K562 (cell line): ENCODE measurements around the gene DPP3. TPM values are rescaled to one million over a fixed set of nuclear protein-coding genes. Genes with fewer than 3 reads are reported as not detected.

Experiments used
- CBX5 ChIP-seq: IDR thresholded peaks from 2 replicates; pipeline ENCODE4 v1.6.1; 2014; ENCODE audit warnings: low read depth, borderline replicate concordance
- CEBPZ ChIP-seq: fragments of 150-350 bp; IDR thresholded peaks from 2 replicates; pipeline ENCODE4 v1.6.1; 2014; ENCODE audit warnings: low read depth, mild to moderate bottlenecking, low read length, borderline replicate concordance
- ELF1 ChIP-seq: fragments of 200-800 bp; sonication (Bioruptor generic); IDR thresholded peaks from 2 replicates; pipeline ENCODE4 v1.6.1; 2016; ENCODE audit warnings: missing genetic modification characterization, missing compliant biosample characterization
- FOXA1 ChIP-seq: fragments of 450-650 bp; IDR thresholded peaks from 2 replicates; pipeline ENCODE4 v1.6.1; 2016; ENCODE audit warnings: mild to moderate bottlenecking, borderline replicate concordance
- ZNF217 ChIP-seq: sonication (generic); formaldehyde crosslinking; IDR thresholded peaks from 2 replicates; pipeline ENCODE4 v1.8.0; 2022; ENCODE audit warnings: mild to moderate bottlenecking, missing genetic modification reagents
- ZNF23 ChIP-seq: fragments of 250-450 bp; sonication (Bioruptor Pico); IDR thresholded peaks from 2 replicates; pipeline ENCODE4 v1.4.0; 2020; ENCODE audit warnings: mild to moderate bottlenecking
- ZNF239 ChIP-seq: fragments of 250-450 bp; sonication (Bioruptor Pico); IDR thresholded peaks from 2 replicates; pipeline ENCODE4 v1.4.0; 2020; ENCODE audit warnings: mild to moderate bottlenecking
- ZNF778 ChIP-seq: fragments of 450-650 bp; formaldehyde crosslinking; IDR thresholded peaks from 2 replicates; pipeline ENCODE4 v1.4.0; 2020; ENCODE audit warnings: mild to moderate bottlenecking, moderate library complexity
- polyA plus RNA-seq, 8 experiments: library from polyadenylated mRNA; depleted of rRNA in 4 of 8; stranded (reverse) in 5 of 8; unstranded in 3 of 8; fragments of >200 nt; fragmentation: Nextera tagmentation in 2 of 8; fragmentation: Illumina TruSeq in 1 of 8; extraction: Ambion mirVana in 2 of 8; extraction: Trizol in 1 of 8; gene quantifications; 2 replicates each; pipeline versions ENCODE4 v1.2.1 to v1.2.3, GENCODE V29; 2011 to 2014; ENCODE audit warnings: inconsistent platforms in 1 of 8, missing spikeins in 1 of 8
- total RNA-seq, 7 experiments: library from RNA; depleted of rRNA in 6 of 7; stranded (reverse); fragments of >200 nt in 6 of 7; fragmentation: Illumina TruSeq in 2 of 7; extraction: Trizol in 2 of 7; gene quantifications; 2 replicates each; pipeline versions ENCODE4 v1.2.1 to v1.2.3, GENCODE V29; 2011 to 2021; ENCODE audit warnings: low replicate concordance in 1 of 7
- TF ChIP-seq, protein P1 (sequence below): fragments of 450-650 bp; IDR thresholded peaks from one replicate; pipeline ENCODE4 v1.6.1; 2018; ENCODE audit warnings: mild to moderate bottlenecking, moderate library complexity; ENCODE audit not compliant: partially characterized antibody
- TF ChIP-seq, protein P2 (sequence below): sonication (generic); formaldehyde crosslinking; IDR thresholded peaks from 2 replicates; pipeline ENCODE4 v1.8.1; 2023; ENCODE audit warnings: mild to moderate bottlenecking, missing genetic modification reagents
- TF ChIP-seq, protein P3 (sequence below), 2 experiments: fragments of 450-650 bp in 1 of 2; IDR thresholded peaks; 2 replicates each; pipeline ENCODE4 v1.6.1; 2011 to 2017; ENCODE audit warnings: low read depth in 2 of 2, antibody characterized with exemption in 1 of 2, borderline replicate concordance in 1 of 2, low read length in 1 of 2, mild to moderate bottlenecking in 1 of 2, mixed read lengths in 1 of 2; ENCODE audit not compliant: control insufficient read depth in 1 of 2

DPP3 gene
- total and polyA plus RNA-seq, 9 of the 15 experiments (the other 6 are each of a cell fraction or from before 2014, with no cell fraction given) = 3.7 to 69.2 (median 43.3) TPM

DNA sequence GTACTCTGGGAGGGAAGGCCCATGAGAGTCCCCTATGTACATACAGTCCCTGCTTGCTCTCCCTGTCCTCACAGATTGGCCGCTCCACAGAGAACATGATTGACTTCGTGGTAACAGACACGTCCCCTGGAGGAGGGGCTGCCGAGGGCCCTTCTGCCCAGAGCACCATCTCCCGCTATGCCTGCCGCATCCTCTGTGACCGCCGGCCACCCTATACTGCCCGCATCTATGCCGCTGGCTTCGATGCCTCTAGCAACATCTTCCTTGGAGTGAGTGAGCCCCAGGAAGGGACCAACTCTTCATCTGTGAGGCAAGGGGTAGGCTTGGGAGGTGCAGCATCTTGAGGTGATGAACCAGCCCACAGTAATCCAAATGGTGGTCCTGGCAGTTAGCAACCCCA is 7.1 kb upstream of the DPP3 start (continued):
- TF ChIP-seq, protein P1, sequence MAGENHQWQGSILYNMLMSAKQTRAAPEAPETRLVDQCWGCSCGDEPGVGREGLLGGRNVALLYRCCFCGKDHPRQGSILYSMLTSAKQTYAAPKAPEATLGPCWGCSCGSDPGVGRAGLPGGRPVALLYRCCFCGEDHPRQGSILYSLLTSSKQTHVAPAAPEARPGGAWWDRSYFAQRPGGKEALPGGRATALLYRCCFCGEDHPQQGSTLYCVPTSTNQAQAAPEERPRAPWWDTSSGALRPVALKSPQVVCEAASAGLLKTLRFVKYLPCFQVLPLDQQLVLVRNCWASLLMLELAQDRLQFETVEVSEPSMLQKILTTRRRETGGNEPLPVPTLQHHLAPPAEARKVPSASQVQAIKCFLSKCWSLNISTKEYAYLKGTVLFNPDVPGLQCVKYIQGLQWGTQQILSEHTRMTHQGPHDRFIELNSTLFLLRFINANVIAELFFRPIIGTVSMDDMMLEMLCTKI = no peak
- TF ChIP-seq CBX5 = no peak
- TF ChIP-seq ZNF23 (CRISPR knock-in tag) = no peak
- TF ChIP-seq ELF1 (tag) = no peak
- TF ChIP-seq, protein P2, sequence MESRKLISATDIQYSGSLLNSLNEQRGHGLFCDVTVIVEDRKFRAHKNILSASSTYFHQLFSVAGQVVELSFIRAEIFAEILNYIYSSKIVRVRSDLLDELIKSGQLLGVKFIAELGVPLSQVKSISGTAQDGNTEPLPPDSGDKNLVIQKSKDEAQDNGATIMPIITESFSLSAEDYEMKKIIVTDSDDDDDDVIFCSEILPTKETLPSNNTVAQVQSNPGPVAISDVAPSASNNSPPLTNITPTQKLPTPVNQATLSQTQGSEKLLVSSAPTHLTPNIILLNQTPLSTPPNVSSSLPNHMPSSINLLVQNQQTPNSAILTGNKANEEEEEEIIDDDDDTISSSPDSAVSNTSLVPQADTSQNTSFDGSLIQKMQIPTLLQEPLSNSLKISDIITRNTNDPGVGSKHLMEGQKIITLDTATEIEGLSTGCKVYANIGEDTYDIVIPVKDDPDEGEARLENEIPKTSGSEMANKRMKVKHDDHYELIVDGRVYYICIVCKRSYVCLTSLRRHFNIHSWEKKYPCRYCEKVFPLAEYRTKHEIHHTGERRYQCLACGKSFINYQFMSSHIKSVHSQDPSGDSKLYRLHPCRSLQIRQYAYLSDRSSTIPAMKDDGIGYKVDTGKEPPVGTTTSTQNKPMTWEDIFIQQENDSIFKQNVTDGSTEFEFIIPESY (CRISPR knock-in tag) = no peak
- TF ChIP-seq, protein P3, sequence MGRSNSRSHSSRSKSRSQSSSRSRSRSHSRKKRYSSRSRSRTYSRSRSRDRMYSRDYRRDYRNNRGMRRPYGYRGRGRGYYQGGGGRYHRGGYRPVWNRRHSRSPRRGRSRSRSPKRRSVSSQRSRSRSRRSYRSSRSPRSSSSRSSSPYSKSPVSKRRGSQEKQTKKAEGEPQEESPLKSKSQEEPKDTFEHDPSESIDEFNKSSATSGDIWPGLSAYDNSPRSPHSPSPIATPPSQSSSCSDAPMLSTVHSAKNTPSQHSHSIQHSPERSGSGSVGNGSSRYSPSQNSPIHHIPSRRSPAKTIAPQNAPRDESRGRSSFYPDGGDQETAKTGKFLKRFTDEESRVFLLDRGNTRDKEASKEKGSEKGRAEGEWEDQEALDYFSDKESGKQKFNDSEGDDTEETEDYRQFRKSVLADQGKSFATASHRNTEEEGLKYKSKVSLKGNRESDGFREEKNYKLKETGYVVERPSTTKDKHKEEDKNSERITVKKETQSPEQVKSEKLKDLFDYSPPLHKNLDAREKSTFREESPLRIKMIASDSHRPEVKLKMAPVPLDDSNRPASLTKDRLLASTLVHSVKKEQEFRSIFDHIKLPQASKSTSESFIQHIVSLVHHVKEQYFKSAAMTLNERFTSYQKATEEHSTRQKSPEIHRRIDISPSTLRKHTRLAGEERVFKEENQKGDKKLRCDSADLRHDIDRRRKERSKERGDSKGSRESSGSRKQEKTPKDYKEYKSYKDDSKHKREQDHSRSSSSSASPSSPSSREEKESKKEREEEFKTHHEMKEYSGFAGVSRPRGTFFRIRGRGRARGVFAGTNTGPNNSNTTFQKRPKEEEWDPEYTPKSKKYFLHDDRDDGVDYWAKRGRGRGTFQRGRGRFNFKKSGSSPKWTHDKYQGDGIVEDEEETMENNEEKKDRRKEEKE (IDR thresholded peaks at IDR 0.05; ENCODE audit: borderline replicate concordance in 1 of 2, control insufficient read depth in 1 of 2, low read depth in 2 of 2, low read length in 1 of 2) = no peak
- no peak for TF ChIP-seq CEBPZ
- TF ChIP-seq ZNF217 (CRISPR knock-in tag) = no peak
- TF ChIP-seq FOXA1 = no peak
- TF ChIP-seq ZNF778 = no peak
- TF ChIP-seq ZNF239 (CRISPR knock-in tag) = no peak
